Kidney epithelial cell (primary cell): ENCODE results near the gene PGAP2. TPM values are rescaled to one million over a fixed set of nuclear protein-coding genes. Genes with fewer than 3 reads are reported as not detected.

Source experiments
- DNase-seq: peaks from one replicate; pipeline ENCODE4 v3.0.0-alpha.2; 2010; ENCODE audit warnings: low read depth
- H3K27me3 ChIP-seq: 2 replicates; pipeline ENCODE4 v1.6.0; 2011; ENCODE audit warnings: low read length; ENCODE audit not compliant: control insufficient read depth, insufficient read depth
- H3K36me3 ChIP-seq: 2 replicates; pipeline ENCODE4 v1.5.1; 2011; ENCODE audit warnings: low read length; ENCODE audit not compliant: control insufficient read depth, insufficient read depth
- H3K4me3 ChIP-seq: 2 replicates; pipeline ENCODE4 v1.5.1; 2011; ENCODE audit warnings: low read depth, mild to moderate bottlenecking, control low read depth, low read length
- CTCF ChIP-seq: IDR thresholded peaks from 2 replicates; pipeline ENCODE4 v1.5.1; 2011; ENCODE audit warnings: mild to moderate bottlenecking, moderate library complexity, low read length, control low read depth, inconsistent platforms; ENCODE audit not compliant: insufficient read depth, poor library complexity, severe bottlenecking
- total RNA-seq: library from RNA; depleted of rRNA; stranded (reverse); fragments of >200 nt; gene quantifications from 2 replicates; pipeline ENCODE4 v1.2.3, GENCODE V29; 2015

The PGAP2 gene
- total RNA-seq, 1 donor from 2014 or later: 20.3 TPM

GRCh38 chr11:3837793-3838192 lies 29.4 kb downstream of the PGAP2 start:
- no peaks in the 10 kb centered on the region for H3K36me3 ChIP-seq
- no peak for TF ChIP-seq CTCF
- DNase-seq: no peak
- H3K27me3 ChIP-seq: no peaks in the 10 kb centered on the region
- H3K4me3 ChIP-seq: no peak overlapping the region

- Histone ChIP-seq H3K4me3 (no peak overlapping the region), H3K36me3 (no peaks in the 10 kb centered on the region), H3K27me3 (no peaks in the 10 kb centered on the region)
- no peak for TF ChIP-seq CTCF
- no peak for DNase-seq
Observed at GRCh38 chr11:3838504-3838903, 30.1 kb downstream of the PGAP2 start.

GRCh38 chr11:3840004-3840869 lies 31.9 kb downstream of the PGAP2 start:
- TF ChIP-seq CTCF: no peak
- Histone ChIP-seq H3K4me3 (peak overlapping the region; percentile 49), H3K36me3 (no peaks in the 10 kb centered on the region), H3K27me3 (no peaks in the 10 kb centered on the region)
- DNase-seq: no peak

GRCh38 chr11:3840870-3841425 lies 32.6 kb downstream of the PGAP2 start, which contains the start of gene RHOG:
RHOG (minus strand) TSS chr11:3840959; CDS start chr11:3828138, 12,821 bp downstream.
- no peaks in the 10 kb centered on the region for H3K27me3 ChIP-seq
- no peaks in the 10 kb centered on the region for H3K36me3 ChIP-seq
- peak within 1 kb of the TSS; percentile 49 for H3K4me3 ChIP-seq
- DNase-seq: peak; percentile 28
- no peak for TF ChIP-seq CTCF

- H3K36me3 ChIP-seq: no peaks in the 10 kb centered on the region
- TF ChIP-seq CTCF: peak; percentile 89
- no peaks in the 10 kb centered on the region for H3K27me3 ChIP-seq
- H3K4me3 ChIP-seq: peak overlapping the region; percentile 49
- DNase-seq: peak; percentile 41
Observed at GRCh38 chr11:3841426-3842350, 33.3 kb downstream of the PGAP2 start.
